Activated naive CD8-positive, alpha-beta T cell treated with anti-CD3 and anti-CD28 coated beads, Interleukin-2, amount 50 U/mL, for 24 hours (primary cell): ENCODE measurements around the gene ATP5MC3.

Source experiments
- ATAC-seq: fragments of 150-1000 bp; cut with Tn5 transposase; one replicate; pipeline ENCODE4 v1.10.0; 2021
- DNase-seq: peaks from one replicate; pipeline ENCODE4 v3.0.0; 2021
- H3K27ac Mint-ChIP-seq: one replicate; pipeline ENCODE4 v1.8.0; 2021; ENCODE audit warnings: mild to moderate bottlenecking, mixed read lengths
- H3K27me3 Mint-ChIP-seq: one replicate; pipeline ENCODE4 v1.8.0; 2021; ENCODE audit warnings: mixed read lengths
- H3K36me3 Mint-ChIP-seq: one replicate; pipeline ENCODE4 v1.8.0; 2021; ENCODE audit warnings: low read depth, mixed read lengths
- H3K4me1 Mint-ChIP-seq: one replicate; pipeline ENCODE4 v1.8.0; 2021; ENCODE audit warnings: mixed read lengths
- H3K4me3 Mint-ChIP-seq: one replicate; pipeline ENCODE4 v1.8.0; 2021; ENCODE audit warnings: mild to moderate bottlenecking, moderate library complexity, mixed read lengths
- H3K9me3 Mint-ChIP-seq: one replicate; pipeline ENCODE4 v1.8.0; 2021; ENCODE audit warnings: mixed read lengths

ATP5MC3 gene

DNA sequence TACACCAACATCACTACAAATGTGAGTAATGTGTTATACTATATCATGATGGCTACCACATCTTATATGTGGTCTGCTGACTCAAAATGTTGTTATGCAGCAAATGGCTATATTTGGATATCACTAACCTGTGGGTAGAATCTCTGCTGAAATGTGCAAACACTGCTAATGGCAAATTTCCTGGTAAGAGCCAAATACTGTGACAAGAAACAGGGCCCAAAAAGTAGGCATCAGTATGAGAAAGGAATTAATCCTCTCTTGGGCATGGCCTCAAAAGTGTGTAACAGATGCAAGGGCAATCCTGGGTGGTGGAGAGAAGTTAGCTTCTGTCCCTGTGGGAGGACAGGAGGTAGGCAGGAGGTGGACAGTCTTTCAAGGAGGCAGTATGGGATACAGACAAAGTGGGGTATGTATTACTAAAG lies 26.8 kb downstream of the ATP5MC3 start:
- H3K4me3 Mint-ChIP-seq, result no peak overlapping the region
- H3K27me3 Mint-ChIP-seq, result no peaks in the 10 kb centered on the region
- H3K9me3 Mint-ChIP-seq, result no peaks in the 10 kb centered on the region
- peak overlapping the region; percentile 66 for H3K27ac Mint-ChIP-seq
- DNase-seq (no peak), ATAC-seq (peak; percentile 89)
- H3K4me1 Mint-ChIP-seq, result peaks cover 35% of the 10 kb centered on the region
- H3K36me3 Mint-ChIP-seq, result peaks cover 18% of the 10 kb centered on the region

DNA sequence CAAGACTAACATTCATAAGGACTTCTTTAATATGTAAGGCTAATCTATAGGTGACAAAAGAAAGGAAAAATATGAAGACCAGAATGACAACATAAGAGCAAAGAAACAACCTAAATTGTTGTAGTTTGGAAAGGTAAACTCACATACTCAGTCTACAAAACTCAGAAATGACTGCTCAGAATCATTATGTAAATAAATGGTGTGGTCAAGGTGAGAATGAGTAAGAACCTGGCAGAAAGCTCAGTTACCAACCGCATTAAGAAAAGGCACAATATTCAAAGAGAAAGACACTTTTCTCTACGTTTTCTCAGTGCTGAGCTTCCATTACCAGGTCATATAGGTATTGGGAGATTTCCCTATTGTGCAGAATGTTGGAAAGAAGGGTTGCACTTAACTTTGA lies 29.3 kb downstream of the ATP5MC3 start:
- no peaks in the 10 kb centered on the region for H3K9me3 Mint-ChIP-seq

GRCh38 chr2:175151791-175152190 lies 29.7 kb downstream of the ATP5MC3 start:
- DNase-seq (no peak), ATAC-seq (no peak)
- Mint-ChIP-seq H3K36me3 (peaks cover 25% of the 10 kb centered on the region), H3K9me3 (no peaks in the 10 kb centered on the region), H3K27me3 (no peaks in the 10 kb centered on the region), H3K4me1 (peaks cover 42% of the 10 kb centered on the region), H3K27ac (no peak overlapping the region), H3K4me3 (no peak overlapping the region)

More for the DNA sequence above, 29.3 kb downstream of the ATP5MC3 start:
- DNase-seq (no peak), ATAC-seq (peak; percentile 31)
- Mint-ChIP-seq H3K36me3 (peaks cover 30% of the 10 kb centered on the region), H3K27me3 (no peaks in the 10 kb centered on the region), H3K4me1 (peaks cover 42% of the 10 kb centered on the region), H3K27ac (no peak overlapping the region), H3K4me3 (no peak overlapping the region)

DNA sequence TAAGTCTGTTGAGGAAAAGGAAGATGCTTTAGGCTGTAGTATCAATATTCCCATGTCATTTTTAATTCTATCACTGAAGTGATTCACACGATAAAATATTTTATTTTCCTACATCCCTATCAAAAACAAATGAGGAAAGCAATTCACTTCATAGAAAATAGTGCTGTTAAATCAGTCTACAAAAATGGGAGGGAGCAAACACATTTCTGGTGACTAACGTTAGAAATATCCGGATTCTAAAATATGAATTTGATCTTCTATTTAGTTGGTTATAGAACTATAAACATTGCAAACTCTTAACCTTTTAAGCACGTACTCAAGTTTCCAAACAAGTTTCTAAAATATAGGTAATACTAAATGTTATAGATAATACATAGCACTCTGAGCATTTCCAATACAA lies 34.3 kb downstream of the ATP5MC3 start:
- Mint-ChIP-seq H3K4me1 (peaks cover 22% of the 10 kb centered on the region), H3K9me3 (no peaks in the 10 kb centered on the region), H3K36me3 (peaks cover 33% of the 10 kb centered on the region), H3K27ac (no peak overlapping the region), H3K27me3 (no peaks in the 10 kb centered on the region), H3K4me3 (no peak overlapping the region)
- no peak for DNase-seq
- ATAC-seq, result no peak

GRCh38 chr2:175143678-175144077 lies 37.8 kb downstream of the ATP5MC3 start:
- Mint-ChIP-seq H3K9me3 (no peaks in the 10 kb centered on the region), H3K36me3 (peaks cover 31% of the 10 kb centered on the region), H3K4me3 (no peak overlapping the region), H3K27me3 (no peaks in the 10 kb centered on the region), H3K27ac (no peak overlapping the region), H3K4me1 (peaks cover 20% of the 10 kb centered on the region)
- ATAC-seq (no peak), DNase-seq (no peak)

GRCh38 chr2:175143191-175143590 lies 38.3 kb downstream of the ATP5MC3 start:
- no peak overlapping the region for H3K27ac Mint-ChIP-seq
- DNase-seq, result no peak
- H3K4me1 Mint-ChIP-seq, result peaks cover 21% of the 10 kb centered on the region
- peaks cover 32% of the 10 kb centered on the region for H3K36me3 Mint-ChIP-seq
- H3K4me3 Mint-ChIP-seq, result no peak overlapping the region
- no peak for ATAC-seq
- H3K27me3 Mint-ChIP-seq, result no peaks in the 10 kb centered on the region
- H3K9me3 Mint-ChIP-seq, result no peaks in the 10 kb centered on the region

DNA sequence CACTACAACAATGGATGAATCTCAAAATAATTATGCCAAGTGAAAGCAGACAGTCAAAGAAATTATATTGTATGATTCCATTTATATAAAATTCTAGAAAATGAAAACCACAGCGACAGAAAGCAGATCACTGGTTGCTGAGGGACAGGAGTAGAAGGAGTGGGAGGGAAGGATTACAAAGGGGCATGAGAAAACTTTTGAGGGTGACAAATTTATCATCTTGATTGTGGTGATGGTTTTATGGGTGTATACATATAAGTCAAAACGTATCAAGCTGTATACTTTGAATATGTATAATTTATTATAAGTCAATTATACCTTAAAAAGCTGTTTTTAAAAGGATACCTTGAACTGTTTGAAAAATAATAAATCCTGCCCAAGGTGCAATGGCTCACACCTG lies 41.2 kb downstream of the ATP5MC3 start:
- Mint-ChIP-seq H3K36me3 (peaks cover 41% of the 10 kb centered on the region), H3K27ac (no peak overlapping the region), H3K9me3 (no peaks in the 10 kb centered on the region), H3K27me3 (no peaks in the 10 kb centered on the region), H3K4me1 (peaks cover 30% of the 10 kb centered on the region), H3K4me3 (no peak overlapping the region)
- no peak for ATAC-seq
- DNase-seq, result no peak

- H3K4me1 Mint-ChIP-seq, result peaks cover 33% of the 10 kb centered on the region
- H3K27ac Mint-ChIP-seq, result no peak overlapping the region
- DNase-seq (no peak), ATAC-seq (no peak)
- H3K4me3 Mint-ChIP-seq, result no peak overlapping the region
- peaks cover 42% of the 10 kb centered on the region for H3K36me3 Mint-ChIP-seq
- no peaks in the 10 kb centered on the region for H3K9me3 Mint-ChIP-seq
- H3K27me3 Mint-ChIP-seq, result no peaks in the 10 kb centered on the region
Observed at GRCh38 chr2:175137793-175138192, 43.7 kb downstream of the ATP5MC3 start.

GRCh38 chr2:175136334-175137215 lies 44.9 kb downstream of the ATP5MC3 start:
- Mint-ChIP-seq H3K4me1 (peaks cover 28% of the 10 kb centered on the region), H3K27ac (no peak overlapping the region), H3K27me3 (no peaks in the 10 kb centered on the region), H3K36me3 (peaks cover 36% of the 10 kb centered on the region), H3K9me3 (no peaks in the 10 kb centered on the region), H3K4me3 (no peak overlapping the region)
- DNase-seq (no peak), ATAC-seq (no peak)

- Mint-ChIP-seq H3K36me3 (peaks cover 36% of the 10 kb centered on the region), H3K27me3 (no peaks in the 10 kb centered on the region), H3K9me3 (no peaks in the 10 kb centered on the region), H3K4me1 (peaks cover 26% of the 10 kb centered on the region), H3K4me3 (no peak overlapping the region), H3K27ac (no peak overlapping the region)
- ATAC-seq (no peak), DNase-seq (no peak)
Observed at GRCh38 chr2:175135862-175136261, 45.6 kb downstream of the ATP5MC3 start.

- Mint-ChIP-seq H3K4me3 (no peak overlapping the region), H3K27me3 (no peaks in the 10 kb centered on the region), H3K36me3 (peaks cover 38% of the 10 kb centered on the region), H3K4me1 (peaks cover 24% of the 10 kb centered on the region), H3K27ac (no peak overlapping the region), H3K9me3 (no peaks in the 10 kb centered on the region)
- DNase-seq (no peak), ATAC-seq (no peak)
Observed at GRCh38 chr2:175135177-175135576, 46.3 kb downstream of the ATP5MC3 start.

GRCh38 chr2:175131252-175131651 lies 50.3 kb downstream of the ATP5MC3 start:
- H3K27ac Mint-ChIP-seq, result no peak overlapping the region
- peaks cover 42% of the 10 kb centered on the region for H3K36me3 Mint-ChIP-seq
- H3K4me3 Mint-ChIP-seq, result no peak overlapping the region

DNA sequence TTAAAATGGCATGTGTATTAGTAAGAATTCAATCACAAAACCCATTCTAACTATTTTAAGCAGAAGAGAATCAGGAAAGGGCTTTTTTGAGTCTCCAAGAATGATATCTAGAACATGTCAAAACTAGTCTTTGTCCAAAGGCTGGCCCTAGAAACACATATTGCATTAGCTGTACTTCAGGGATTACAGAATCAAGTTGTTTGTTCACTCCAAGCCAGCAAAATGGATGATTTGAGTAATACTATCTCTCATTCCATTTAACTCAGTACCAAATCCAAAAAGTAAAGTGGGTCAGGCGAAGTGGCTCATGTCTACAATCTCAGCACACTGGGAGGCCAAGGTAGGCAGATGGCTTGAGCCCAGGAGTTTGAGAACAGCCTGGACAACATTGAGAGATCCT lies 54.8 kb downstream of the ATP5MC3 start:
- Mint-ChIP-seq H3K36me3 (peaks cover 29% of the 10 kb centered on the region), H3K27ac (no peak overlapping the region), H3K4me1 (peaks cover 5% of the 10 kb centered on the region), H3K27me3 (no peaks in the 10 kb centered on the region), H3K9me3 (no peaks in the 10 kb centered on the region), H3K4me3 (no peak overlapping the region)
- no peak for DNase-seq
- ATAC-seq, result no peak

More at GRCh38 chr2:175131252-175131651, 50.3 kb downstream of the ATP5MC3 start:
- H3K27me3 Mint-ChIP-seq, result no peaks in the 10 kb centered on the region
- no peaks in the 10 kb centered on the region for H3K9me3 Mint-ChIP-seq
- H3K4me1 Mint-ChIP-seq, result peaks cover 4% of the 10 kb centered on the region
- ATAC-seq (no peak), DNase-seq (no peak)
